ENCODE measurements around the gene FLAD1. TPM values are rescaled to one million over a fixed set of nuclear protein-coding genes. Genes with fewer than 3 reads are reported as not detected.
"Not testable (repeated sequence)": the region's sequence is repeated elsewhere in the genome, so short reads cannot be mapped to it uniquely, and the experiment has no call there.

FLAD1 gene
- polyA plus RNA-seq, 6 donors from 2014 or later, result 37.0 to 57.0 (median 49.4) TPM

- peak; percentile 82 to 83 for ATAC-seq (ENCODE audit: low read depth in 2 of 2)
- Mint-ChIP-seq H3K36me3 (no peaks in the 10 kb centered on the region), H3K4me3 (no peak within 1 kb of the TSS), H3K4me1 (peaks cover 13 to 36% (median 18%) of the 10 kb centered on the region in 3 donors), H3K27ac (no peak within 1 kb of the TSS), H3K9me3 (no peaks in the 10 kb centered on the region), H3K27me3 (no peaks in the 10 kb centered on the region)
- DNase-seq, result peak; percentile 97
These were observed 8.9 kb upstream of the FLAD1 start, which contains the start of gene CKS1B for GRCh38 chr1:154974102-154974807. CKS1B (plus strand) TSS chr1:154974681; CDS start chr1:154974746, 65 bp downstream.

- H3K27me3 Mint-ChIP-seq, result no peaks in the 10 kb centered on the region
- H3K9me3 Mint-ChIP-seq, result no peaks in the 10 kb centered on the region
- peaks cover 11 to 34% (median 13%) of the 10 kb centered on the region in 3 donors for H3K4me1 Mint-ChIP-seq
- peak; percentile 51 to 52 for ATAC-seq (ENCODE audit: low read depth in 2 of 2)
- no peaks in the 10 kb centered on the region for H3K36me3 Mint-ChIP-seq
- H3K4me3 Mint-ChIP-seq, result no peak overlapping the region
- H3K27ac Mint-ChIP-seq, result no peak overlapping the region
- DNase-seq, result peak; percentile 96
These were observed 8.2 kb upstream of the FLAD1 start for GRCh38 chr1:154974808-154975408.

- Mint-ChIP-seq H3K4me1 (peaks cover 11 to 34% (median 12%) of the 10 kb centered on the region in 3 donors), H3K36me3 (no peaks in the 10 kb centered on the region), H3K9me3 (no peaks in the 10 kb centered on the region), H3K27ac (no peak overlapping the region), H3K4me3 (no peak overlapping the region), H3K27me3 (no peaks in the 10 kb centered on the region)
- ATAC-seq (ENCODE audit: low read depth in 2 of 2), result no peak
- DNase-seq, result peak; percentile 50
These were observed 7.6 kb upstream of the FLAD1 start for GRCh38 chr1:154975409-154976059.

GRCh38 chr1:154977762-154978161, 5.4 kb upstream of the FLAD1 start:
- Mint-ChIP-seq H3K27ac (peak overlapping the region in 5 of 6 donors; percentile 8 to 93 (median 75)), H3K4me1 (peaks cover 0 to 21% (median 11%) of the 10 kb centered on the region in 3 donors), H3K4me3 (peak overlapping the region in 3 of 8 donors; percentile 48 to 64 (median 64))
- ATAC-seq (ENCODE audit: low read depth in 2 of 2); DNase-seq; H3K9me3 Mint-ChIP-seq; H3K27me3 Mint-ChIP-seq; H3K36me3 Mint-ChIP-seq: not testable (repeated sequence)

GRCh38 chr1:154978360-154978759, 4.8 kb upstream of the FLAD1 start:
- H3K4me1 Mint-ChIP-seq, result peaks cover 0 to 18% (median 11%) of the 10 kb centered on the region in 3 donors
- no peak for ATAC-seq (ENCODE audit: low read depth in 2 of 2)
- no peak overlapping the region for H3K4me3 Mint-ChIP-seq
- H3K27me3 Mint-ChIP-seq, result no peaks in the 10 kb centered on the region
- H3K27ac Mint-ChIP-seq, result peak overlapping the region in 1 of 6 donors; percentile 31
- no peak for DNase-seq
- H3K9me3 Mint-ChIP-seq, result no peaks in the 10 kb centered on the region
- H3K36me3 Mint-ChIP-seq, result no peaks in the 10 kb centered on the region

- H3K27me3 Mint-ChIP-seq, result no peaks in the 10 kb centered on the region
- no peaks in the 10 kb centered on the region for H3K9me3 Mint-ChIP-seq
- H3K27ac Mint-ChIP-seq, result no peak overlapping the region
- ATAC-seq (ENCODE audit: low read depth in 2 of 2) (no peak), DNase-seq (no peak)
- peak overlapping the region in 1 of 8 donors; percentile 40 for H3K4me3 Mint-ChIP-seq
- H3K36me3 Mint-ChIP-seq, result no peaks in the 10 kb centered on the region
- H3K4me1 Mint-ChIP-seq, result peaks cover 8 to 18% (median 12%) of the 10 kb centered on the region in 3 donors
These were observed 803 bp upstream of the FLAD1 start for GRCh38 chr1:154982341-154982740.

- peak overlapping the region in 3 of 6 donors; percentile 20 to 78 (median 51) for H3K27ac Mint-ChIP-seq
- ATAC-seq (ENCODE audit: low read depth in 2 of 2), result no peak
- no peaks in the 10 kb centered on the region for H3K27me3 Mint-ChIP-seq
- no peak for DNase-seq
- H3K36me3 Mint-ChIP-seq, result no peaks in the 10 kb centered on the region
- no peak overlapping the region for H3K4me3 Mint-ChIP-seq
- no peaks in the 10 kb centered on the region for H3K9me3 Mint-ChIP-seq
- peaks cover 11 to 17% (median 14%) of the 10 kb centered on the region in 3 donors for H3K4me1 Mint-ChIP-seq
These were observed 777 bp downstream of the FLAD1 start for GRCh38 chr1:154983776-154984466.

- not testable (repeated sequence) for DNase-seq; ATAC-seq (ENCODE audit: low read depth in 2 of 2); H3K27me3 Mint-ChIP-seq; H3K36me3 Mint-ChIP-seq; H3K9me3 Mint-ChIP-seq
- Mint-ChIP-seq H3K4me1 (peaks cover 18 to 22% (median 20%) of the 10 kb centered on the region in 3 donors), H3K4me3 (peak overlapping the region in 1 of 8 donors; percentile 7), H3K27ac (peak overlapping the region in 1 of 6 donors; percentile 6)
These were observed 3.6 kb downstream of the FLAD1 start for GRCh38 chr1:154986736-154987135.

GRCh38 chr1:154987326-154987725, 4.2 kb downstream of the FLAD1 start:
- ATAC-seq (ENCODE audit: low read depth in 2 of 2) (no peak), DNase-seq (no peak)
- H3K4me1 Mint-ChIP-seq, result peaks cover 18 to 22% (median 20%) of the 10 kb centered on the region in 3 donors
- H3K27ac Mint-ChIP-seq, result no peak overlapping the region
- H3K36me3 Mint-ChIP-seq, result no peaks in the 10 kb centered on the region
- peak overlapping the region in 1 of 8 donors; percentile 7 for H3K4me3 Mint-ChIP-seq
- H3K9me3 Mint-ChIP-seq, result no peaks in the 10 kb centered on the region
- H3K27me3 Mint-ChIP-seq, result no peaks in the 10 kb centered on the region

- ATAC-seq (ENCODE audit: low read depth in 2 of 2) (no peak), DNase-seq (no peak)
- Mint-ChIP-seq H3K27me3 (no peaks in the 10 kb centered on the region), H3K4me1 (peaks cover 18 to 22% (median 20%) of the 10 kb centered on the region in 3 donors), H3K9me3 (no peaks in the 10 kb centered on the region), H3K36me3 (no peaks in the 10 kb centered on the region), H3K27ac (no peak overlapping the region), H3K4me3 (peak overlapping the region in 1 of 8 donors; percentile 42)
These were observed 5.2 kb downstream of the FLAD1 start for GRCh38 chr1:154988058-154988954.

GRCh38 chr1:154989195-154989860, 6.2 kb downstream of the FLAD1 start:
- H3K4me1 Mint-ChIP-seq, result peaks cover 13 to 21% (median 13%) of the 10 kb centered on the region in 3 donors
- H3K27ac Mint-ChIP-seq, result no peak overlapping the region

GRCh38 chr1:154990276-154990675, 7.1 kb downstream of the FLAD1 start:
- Mint-ChIP-seq H3K27me3 (no peaks in the 10 kb centered on the region), H3K4me1 (peaks cover 13 to 28% (median 20%) of the 10 kb centered on the region in 3 donors), H3K27ac (no peak overlapping the region), H3K4me3 (no peak overlapping the region), H3K36me3 (no peaks in the 10 kb centered on the region), H3K9me3 (no peaks in the 10 kb centered on the region)
- DNase-seq (no peak), ATAC-seq (ENCODE audit: low read depth in 2 of 2) (no peak)

More at GRCh38 chr1:154989195-154989860, 6.2 kb downstream of the FLAD1 start:
- H3K4me3 Mint-ChIP-seq, result no peak overlapping the region
- no peaks in the 10 kb centered on the region for H3K9me3 Mint-ChIP-seq
- ATAC-seq (ENCODE audit: low read depth in 2 of 2), result no peak
- no peaks in the 10 kb centered on the region for H3K27me3 Mint-ChIP-seq
- no peaks in the 10 kb centered on the region for H3K36me3 Mint-ChIP-seq
- no peak for DNase-seq

Measured in naive B cell (primary cell).